Fibroblast of mammary gland (primary cell): ENCODE measurements around the gene TANC1.

Experiments used
- DNase-seq: peaks from one replicate; pipeline ENCODE4 v3.0.0-alpha.2; 2010; ENCODE audit warnings: low read depth
- H3K4me3 ChIP-seq: 2 replicates; pipeline ENCODE4 v1.5.1; 2011; ENCODE audit warnings: low read depth, mild to moderate bottlenecking, low read length, moderate library complexity; ENCODE audit not compliant: control insufficient read depth
- TF ChIP-seq, protein P1 (sequence below): conservative IDR thresholded peaks from 2 replicates; pipeline ENCODE4 v1.5.1; 2011; ENCODE audit warnings: low read depth, low read length, inconsistent platforms; ENCODE audit not compliant: control insufficient read depth, insufficient read depth

The TANC1 gene

GRCh38 chr2:159249990-159250715, 281.7 kb downstream of the TANC1 start:
- TF ChIP-seq, protein P1, sequence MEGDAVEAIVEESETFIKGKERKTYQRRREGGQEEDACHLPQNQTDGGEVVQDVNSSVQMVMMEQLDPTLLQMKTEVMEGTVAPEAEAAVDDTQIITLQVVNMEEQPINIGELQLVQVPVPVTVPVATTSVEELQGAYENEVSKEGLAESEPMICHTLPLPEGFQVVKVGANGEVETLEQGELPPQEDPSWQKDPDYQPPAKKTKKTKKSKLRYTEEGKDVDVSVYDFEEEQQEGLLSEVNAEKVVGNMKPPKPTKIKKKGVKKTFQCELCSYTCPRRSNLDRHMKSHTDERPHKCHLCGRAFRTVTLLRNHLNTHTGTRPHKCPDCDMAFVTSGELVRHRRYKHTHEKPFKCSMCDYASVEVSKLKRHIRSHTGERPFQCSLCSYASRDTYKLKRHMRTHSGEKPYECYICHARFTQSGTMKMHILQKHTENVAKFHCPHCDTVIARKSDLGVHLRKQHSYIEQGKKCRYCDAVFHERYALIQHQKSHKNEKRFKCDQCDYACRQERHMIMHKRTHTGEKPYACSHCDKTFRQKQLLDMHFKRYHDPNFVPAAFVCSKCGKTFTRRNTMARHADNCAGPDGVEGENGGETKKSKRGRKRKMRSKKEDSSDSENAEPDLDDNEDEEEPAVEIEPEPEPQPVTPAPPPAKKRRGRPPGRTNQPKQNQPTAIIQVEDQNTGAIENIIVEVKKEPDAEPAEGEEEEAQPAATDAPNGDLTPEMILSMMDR, result no peak
- H3K4me3 ChIP-seq, result no peak overlapping the region
- DNase-seq, result peak; percentile 89

GRCh38 chr2:159251296-159252173, 283.1 kb downstream of the TANC1 start:
- no peak for DNase-seq
- TF ChIP-seq, protein P1, result no peak
- no peak overlapping the region for H3K4me3 ChIP-seq

DNA sequence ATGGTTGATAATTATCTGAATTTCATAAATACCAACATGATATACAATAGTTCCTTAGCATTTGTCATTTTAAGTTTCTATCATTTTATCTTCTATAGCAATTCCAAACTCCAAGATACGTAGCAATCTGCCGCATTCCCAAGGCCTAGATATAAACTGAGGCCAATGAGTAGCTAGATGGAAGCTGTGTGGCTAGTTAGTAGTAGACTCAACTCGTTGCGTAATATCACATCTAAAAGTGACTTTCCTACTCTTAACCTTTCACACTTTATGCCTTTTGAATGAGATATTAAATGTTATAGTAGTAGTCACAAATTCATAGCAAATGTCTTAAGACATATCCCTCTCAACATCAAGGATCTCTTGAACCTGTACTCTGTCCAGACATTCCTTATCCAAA, 284.5 kb downstream of the TANC1 start:
- DNase-seq, result no peak
- no peak overlapping the region for H3K4me3 ChIP-seq
- TF ChIP-seq, protein P1, result no peak

DNA sequence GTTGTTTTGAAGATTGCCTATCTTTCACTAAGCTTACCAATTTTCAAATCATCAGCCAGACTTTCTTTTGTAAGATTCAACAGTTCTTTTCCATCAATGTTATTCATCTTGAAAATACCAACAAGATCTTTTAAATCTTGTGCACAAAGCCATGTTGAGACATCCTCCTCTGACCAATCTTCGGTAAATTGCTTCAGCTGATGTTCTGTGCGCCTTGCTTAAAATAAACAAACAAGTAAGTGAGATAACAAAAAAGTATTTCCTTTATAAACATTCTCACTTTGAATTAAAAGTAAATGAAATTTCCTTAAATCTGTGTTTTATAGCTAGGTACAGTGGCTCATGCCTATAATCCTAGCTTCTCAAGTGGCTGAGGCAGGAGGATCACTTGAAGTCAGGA, 287.7 kb downstream of the TANC1 start:
- H3K4me3 ChIP-seq, result no peak overlapping the region
- TF ChIP-seq, protein P1, result no peak
- DNase-seq, result peak; percentile 33

DNA sequence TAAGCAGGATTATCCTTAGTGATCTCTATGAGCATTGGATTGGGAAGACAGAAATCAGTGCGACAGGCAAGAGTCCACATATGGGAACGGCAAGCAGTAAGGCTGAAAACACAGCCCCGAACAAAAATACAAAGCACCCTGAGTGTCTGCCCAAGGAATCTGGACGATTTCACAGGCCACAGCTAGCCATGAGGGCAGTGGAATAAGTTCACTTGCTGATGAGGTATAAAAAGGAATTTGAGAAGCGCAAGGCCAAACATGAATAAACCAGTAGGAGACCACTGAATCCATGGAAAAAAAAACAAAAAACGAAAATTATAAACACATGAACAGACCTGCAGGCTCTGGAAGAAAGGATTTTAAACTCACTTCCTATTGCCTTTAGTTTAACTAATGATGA, 293.8 kb downstream of the TANC1 start:
- no peak overlapping the region for H3K4me3 ChIP-seq
- DNase-seq, result peak; percentile 7
- TF ChIP-seq, protein P1, result no peak

DNA sequence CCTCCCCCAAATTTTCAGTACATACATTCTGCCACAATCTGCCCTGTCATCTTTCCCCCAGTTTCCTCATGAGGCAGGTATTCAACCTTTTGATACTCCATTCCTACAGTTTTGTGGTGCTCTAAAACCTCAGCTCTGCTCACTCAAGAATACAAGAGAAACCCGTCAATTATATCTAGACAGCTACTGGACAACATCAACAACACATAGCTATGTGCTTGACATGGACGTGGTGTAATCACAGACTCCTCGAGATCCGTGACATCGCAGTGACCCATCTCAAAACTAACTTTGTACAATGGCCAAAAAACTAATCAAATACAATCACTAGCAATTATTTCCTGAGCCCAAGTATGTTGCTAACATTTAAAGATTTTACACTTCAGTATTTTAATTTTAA, 294.5 kb downstream of the TANC1 start:
- TF ChIP-seq, protein P1, result no peak
- peak; percentile 4 for DNase-seq
- no peak overlapping the region for H3K4me3 ChIP-seq
